Activated T-helper 17 cell treated with anti-CD3 and anti-CD28 coated beads, Interleukin-2, amount 50 U/mL, for 72 hours (primary cell): Measurements from ENCODE around the gene ITGAX. TPM values are rescaled to one million over a fixed set of nuclear protein-coding genes. Genes with fewer than 3 reads are reported as not detected.

Experiments
- ATAC-seq: fragments of 150-1000 bp; cut with Tn5 transposase; replicated peaks from 2 replicates; pipeline ENCODE4 v1.10.0; 2021; ENCODE audit warnings: mild to moderate bottlenecking, moderate library complexity
- H3K27ac Mint-ChIP-seq: one replicate; pipeline ENCODE4 v1.8.0; 2022; ENCODE audit warnings: mixed read lengths
- H3K27me3 Mint-ChIP-seq: one replicate; pipeline ENCODE4 v1.8.0; 2022; ENCODE audit warnings: mixed read lengths
- H3K36me3 Mint-ChIP-seq: one replicate; pipeline ENCODE4 v1.8.0; 2022; ENCODE audit warnings: low read depth, mild to moderate bottlenecking, mixed read lengths
- H3K4me1 Mint-ChIP-seq: one replicate; pipeline ENCODE4 v1.8.0; 2022; ENCODE audit warnings: mixed read lengths
- H3K4me3 Mint-ChIP-seq: one replicate; pipeline ENCODE4 v1.8.0; 2022; ENCODE audit warnings: mild to moderate bottlenecking, mixed read lengths
- H3K9me3 Mint-ChIP-seq: one replicate; pipeline ENCODE4 v1.8.0; 2022; ENCODE audit warnings: mixed read lengths
- total RNA-seq, 2 donors: library from RNA; stranded (reverse); gene quantifications; one replicate each; pipeline ENCODE4 v1.2.3, GENCODE V29; 2022

Gene ITGAX
- total RNA-seq, 2 donors from 2014 or later: 25.5 to 50.4 TPM

DNA sequence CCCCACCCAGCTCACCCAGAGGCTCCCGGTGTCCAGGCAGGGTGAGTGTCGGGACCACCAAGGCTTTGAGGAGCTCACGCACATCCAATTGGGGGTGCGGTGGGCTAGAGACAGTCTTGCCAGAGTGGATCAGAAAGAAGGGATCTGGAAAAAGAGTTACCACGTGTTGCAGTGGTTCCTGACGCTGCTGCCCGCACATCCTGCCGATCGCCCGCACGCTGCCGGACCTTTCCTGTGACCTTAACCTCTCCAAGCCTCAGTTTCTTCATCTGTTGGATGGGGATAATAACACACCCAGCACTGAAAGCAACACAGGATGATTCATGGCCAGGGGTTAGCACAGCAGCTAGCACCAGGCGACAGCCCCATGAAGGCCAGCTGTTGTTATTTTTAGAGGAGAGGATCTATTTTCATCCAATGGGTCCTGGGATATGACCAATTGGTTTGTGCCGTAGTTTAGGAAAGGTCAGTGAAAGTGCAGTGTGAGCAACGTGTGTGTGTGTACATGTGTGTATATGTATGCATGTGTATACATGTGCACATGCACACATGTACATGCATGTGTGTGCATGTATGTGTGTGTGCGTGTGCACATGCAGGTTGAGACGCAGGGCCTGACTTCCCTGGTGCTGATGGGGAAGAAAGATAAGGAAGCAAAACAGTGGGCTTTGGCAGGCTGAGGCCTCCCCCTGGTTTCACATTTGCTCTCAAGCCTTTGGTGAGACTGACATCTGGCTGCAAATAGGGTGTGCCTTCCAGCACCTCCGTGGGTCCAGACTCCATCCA, 2.5 kb downstream of the ITGAX start:
- no peak for ATAC-seq
- Mint-ChIP-seq H3K27me3 (no peaks in the 10 kb centered on the region), H3K9me3 (no peaks in the 10 kb centered on the region), H3K4me3 (no peak overlapping the region), H3K27ac (peak overlapping the region; percentile 28), H3K36me3 (no peaks in the 10 kb centered on the region), H3K4me1 (peaks cover 27% of the 10 kb centered on the region)

DNA sequence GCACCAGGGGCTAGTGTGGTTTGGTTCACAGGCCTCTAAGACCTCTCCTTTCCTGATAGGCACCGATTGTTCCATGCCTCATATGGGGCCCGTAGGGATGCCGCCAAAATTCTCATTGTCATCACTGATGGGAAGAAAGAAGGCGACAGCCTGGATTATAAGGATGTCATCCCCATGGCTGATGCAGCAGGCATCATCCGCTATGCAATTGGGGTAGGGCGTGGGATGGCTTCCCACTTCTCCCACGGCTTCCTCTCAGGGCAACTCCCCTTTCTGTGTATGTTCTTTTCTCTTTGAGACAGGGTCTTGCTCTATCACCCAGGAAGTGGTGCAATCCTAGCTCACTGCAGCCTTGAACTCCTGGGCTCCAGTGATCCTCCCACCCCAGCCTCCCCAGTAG, 5.3 kb downstream of the ITGAX start:
- H3K27me3 Mint-ChIP-seq: no peaks in the 10 kb centered on the region
- no peaks in the 10 kb centered on the region for H3K36me3 Mint-ChIP-seq
- no peak overlapping the region for H3K27ac Mint-ChIP-seq
- H3K9me3 Mint-ChIP-seq: no peaks in the 10 kb centered on the region
- no peak for ATAC-seq
- H3K4me1 Mint-ChIP-seq: peaks cover 14% of the 10 kb centered on the region
- H3K4me3 Mint-ChIP-seq: no peak overlapping the region

DNA sequence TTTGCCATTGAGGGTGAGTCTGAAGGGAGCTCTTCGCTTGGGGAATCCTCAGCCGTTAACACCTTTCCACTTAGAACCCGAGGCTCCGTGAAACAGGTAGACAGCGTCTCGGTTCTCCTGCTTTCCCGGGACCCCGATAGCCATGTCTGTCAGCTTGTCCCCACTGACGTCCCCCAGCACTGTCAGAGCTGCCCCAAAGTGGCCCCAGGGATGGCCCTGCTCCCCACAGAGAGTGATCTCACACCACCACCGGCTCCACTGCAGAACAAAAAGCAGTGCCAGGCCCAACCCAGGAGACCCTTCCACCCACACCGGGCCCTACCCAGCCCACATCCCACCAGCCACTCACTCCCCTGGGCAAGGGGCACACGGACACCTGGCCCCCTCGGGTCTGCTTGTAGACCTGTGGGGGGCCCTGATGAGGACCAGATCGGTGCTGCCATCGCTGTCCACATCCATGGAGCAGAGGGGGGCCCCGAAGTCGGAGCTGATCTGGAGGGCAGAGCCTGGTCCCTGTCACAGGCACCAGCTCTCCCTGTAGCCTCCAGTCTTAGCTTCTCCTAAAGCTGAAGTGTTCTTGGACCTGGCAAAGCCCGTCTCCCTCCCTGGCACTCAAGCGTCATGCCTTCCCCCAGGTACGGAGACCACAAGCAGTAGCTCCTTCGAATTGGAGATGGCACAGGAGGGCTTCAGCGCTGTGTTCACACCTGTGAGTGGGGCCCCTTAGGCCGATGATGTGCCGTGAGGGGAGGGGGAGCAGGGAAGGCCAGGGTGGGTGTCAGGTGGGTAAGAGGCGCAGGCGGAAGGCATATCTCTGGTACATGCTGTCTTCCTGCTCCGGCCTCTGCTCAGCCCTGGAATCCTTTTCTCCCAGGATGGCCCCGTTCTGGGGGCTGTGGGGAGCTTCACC, 6.5 kb downstream of the ITGAX start:
- no peak overlapping the region for H3K4me3 Mint-ChIP-seq
- H3K4me1 Mint-ChIP-seq: peaks cover 12% of the 10 kb centered on the region
- no peaks in the 10 kb centered on the region for H3K27me3 Mint-ChIP-seq
- ATAC-seq: no peak
- H3K27ac Mint-ChIP-seq: no peak overlapping the region
- H3K36me3 Mint-ChIP-seq: no peaks in the 10 kb centered on the region
- H3K9me3 Mint-ChIP-seq: no peaks in the 10 kb centered on the region

DNA sequence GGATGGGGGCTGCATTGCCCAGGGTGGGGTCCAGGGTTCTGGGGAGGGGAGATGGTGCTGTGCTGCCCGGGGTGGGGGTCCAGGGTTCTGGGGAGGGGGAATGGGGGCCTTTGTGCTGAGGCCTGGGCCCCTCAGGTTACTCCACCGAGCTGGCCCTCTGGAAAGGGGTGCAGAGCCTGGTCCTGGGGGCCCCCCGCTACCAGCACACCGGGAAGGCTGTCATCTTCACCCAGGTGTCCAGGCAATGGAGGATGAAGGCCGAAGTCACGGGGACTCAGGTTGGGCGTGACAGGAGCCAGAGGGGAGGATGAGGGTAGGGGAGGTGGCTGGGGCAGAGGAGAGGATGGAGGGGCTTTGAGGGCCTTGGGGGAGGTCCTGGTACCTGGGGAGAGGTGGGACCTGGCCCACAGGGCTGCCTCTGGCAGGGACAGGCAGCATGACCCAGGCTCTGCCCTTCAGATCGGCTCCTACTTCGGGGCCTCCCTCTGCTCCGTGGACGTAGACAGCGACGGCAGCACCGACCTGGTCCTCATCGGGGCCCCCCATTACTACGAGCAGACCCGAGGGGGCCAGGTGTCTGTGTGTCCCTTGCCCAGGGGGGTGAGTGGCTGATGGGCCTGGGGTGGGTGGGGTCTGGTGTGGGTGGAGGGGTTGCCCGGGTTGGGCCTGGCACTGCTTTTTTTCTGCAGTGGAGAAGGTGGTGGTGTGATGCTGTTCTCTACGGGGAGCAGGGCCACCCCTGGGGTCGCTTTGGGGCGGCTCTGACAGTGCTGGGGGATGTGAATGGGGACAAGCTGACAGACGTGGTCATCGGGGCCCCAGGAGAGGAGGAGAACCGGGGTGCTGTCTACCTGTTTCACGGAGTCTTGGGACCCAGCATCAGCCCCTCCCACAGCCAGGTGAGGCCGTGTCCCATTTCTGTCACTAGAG, 7.8 kb downstream of the ITGAX start:
- H3K4me1 Mint-ChIP-seq: peaks cover 13% of the 10 kb centered on the region

DNA sequence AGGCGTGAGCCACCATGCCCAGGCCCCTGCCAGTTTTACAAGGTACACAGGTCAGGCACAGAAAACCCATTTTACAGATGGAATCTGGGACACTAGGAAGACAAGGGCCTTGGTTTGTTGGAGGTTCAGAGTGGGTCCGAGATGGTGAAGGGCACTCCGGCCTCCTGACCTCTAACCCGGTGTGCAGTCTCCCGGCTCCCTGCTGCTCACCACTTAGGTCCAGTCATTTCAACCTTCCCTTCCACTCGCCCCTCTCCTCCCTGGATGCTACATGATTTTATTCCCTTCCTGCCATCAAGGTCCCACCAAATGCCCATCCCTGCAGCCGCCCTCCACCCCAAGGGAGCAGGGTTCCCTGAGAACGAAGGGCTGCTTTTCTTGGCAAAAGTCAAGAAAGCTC, 8.7 kb downstream of the ITGAX start:
- no peak for ATAC-seq
- no peak overlapping the region for H3K27ac Mint-ChIP-seq
- no peaks in the 10 kb centered on the region for H3K9me3 Mint-ChIP-seq
- no peaks in the 10 kb centered on the region for H3K27me3 Mint-ChIP-seq
- peaks cover 10% of the 10 kb centered on the region for H3K4me1 Mint-ChIP-seq
- no peaks in the 10 kb centered on the region for H3K36me3 Mint-ChIP-seq
- no peak overlapping the region for H3K4me3 Mint-ChIP-seq

More for the DNA sequence above, 7.8 kb downstream of the ITGAX start:
- H3K9me3 Mint-ChIP-seq: no peaks in the 10 kb centered on the region
- H3K36me3 Mint-ChIP-seq: no peaks in the 10 kb centered on the region
- no peak for ATAC-seq
- H3K27me3 Mint-ChIP-seq: no peaks in the 10 kb centered on the region
- no peak overlapping the region for H3K27ac Mint-ChIP-seq
- H3K4me3 Mint-ChIP-seq: no peak overlapping the region

DNA sequence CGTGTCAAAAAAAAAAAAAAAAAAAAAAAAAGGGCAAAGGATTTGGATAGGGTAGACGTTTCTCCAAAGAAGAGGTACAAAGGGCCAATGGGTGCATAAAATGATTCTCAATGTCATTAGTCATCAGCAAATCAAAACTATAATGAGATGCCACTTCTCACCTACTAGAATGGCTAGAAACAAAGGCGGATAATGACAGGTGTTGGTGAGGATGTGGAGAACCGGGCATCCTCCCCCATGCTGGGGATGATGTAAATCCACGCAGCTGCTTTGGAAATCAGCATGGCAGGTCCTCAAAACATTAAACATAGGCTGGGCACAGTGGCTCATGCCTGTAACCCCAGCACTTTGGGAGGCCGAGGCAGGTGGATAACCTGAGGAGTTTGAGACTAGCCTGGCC, 9.4 kb downstream of the ITGAX start:
- H3K9me3 Mint-ChIP-seq: no peaks in the 10 kb centered on the region
- H3K27me3 Mint-ChIP-seq: no peaks in the 10 kb centered on the region
- no peak overlapping the region for H3K4me3 Mint-ChIP-seq
- peaks cover 10% of the 10 kb centered on the region for H3K4me1 Mint-ChIP-seq
- no peak for ATAC-seq
- no peak overlapping the region for H3K27ac Mint-ChIP-seq
- H3K36me3 Mint-ChIP-seq: no peaks in the 10 kb centered on the region

DNA sequence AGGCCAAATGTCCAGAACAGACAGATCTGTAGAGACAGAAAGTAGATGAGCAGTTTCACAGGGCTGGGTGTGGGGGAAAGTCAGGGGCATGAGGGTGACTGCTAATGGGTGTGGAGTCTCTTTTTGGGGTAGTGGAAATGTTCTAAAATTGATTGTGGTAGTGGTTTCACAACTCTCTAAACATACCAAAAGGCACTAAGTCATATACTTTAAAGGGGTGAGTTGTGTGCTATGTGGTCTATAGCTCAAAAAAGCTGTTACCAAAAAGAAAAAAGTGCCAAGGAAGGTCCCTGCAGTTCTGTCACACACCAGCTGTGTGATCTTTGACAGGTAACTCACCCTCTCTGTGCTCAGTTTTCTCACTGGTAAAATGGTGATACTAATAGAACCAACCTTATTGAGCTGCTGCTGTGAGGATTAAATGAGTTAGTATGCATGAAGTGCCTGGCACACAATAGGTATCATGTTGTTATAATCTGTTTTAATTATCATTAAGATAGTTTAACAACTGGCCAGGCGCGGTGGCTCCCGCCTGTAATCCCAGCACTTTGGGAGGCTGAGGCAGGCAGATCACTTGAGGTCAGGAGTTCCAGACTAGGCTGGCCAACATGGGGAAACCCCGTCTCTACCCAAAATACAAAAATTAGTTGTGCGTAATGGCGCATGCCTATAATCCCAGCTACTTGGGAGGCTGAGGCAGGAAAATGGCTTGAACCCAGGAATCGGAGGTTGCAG, 10.3 kb downstream of the ITGAX start:
- no peak overlapping the region for H3K4me3 Mint-ChIP-seq
- H3K9me3 Mint-ChIP-seq: no peaks in the 10 kb centered on the region
- H3K27me3 Mint-ChIP-seq: no peaks in the 10 kb centered on the region
- H3K4me1 Mint-ChIP-seq: peaks cover 10% of the 10 kb centered on the region
- ATAC-seq: peak; percentile 66
- H3K36me3 Mint-ChIP-seq: no peaks in the 10 kb centered on the region
- no peak overlapping the region for H3K27ac Mint-ChIP-seq

DNA sequence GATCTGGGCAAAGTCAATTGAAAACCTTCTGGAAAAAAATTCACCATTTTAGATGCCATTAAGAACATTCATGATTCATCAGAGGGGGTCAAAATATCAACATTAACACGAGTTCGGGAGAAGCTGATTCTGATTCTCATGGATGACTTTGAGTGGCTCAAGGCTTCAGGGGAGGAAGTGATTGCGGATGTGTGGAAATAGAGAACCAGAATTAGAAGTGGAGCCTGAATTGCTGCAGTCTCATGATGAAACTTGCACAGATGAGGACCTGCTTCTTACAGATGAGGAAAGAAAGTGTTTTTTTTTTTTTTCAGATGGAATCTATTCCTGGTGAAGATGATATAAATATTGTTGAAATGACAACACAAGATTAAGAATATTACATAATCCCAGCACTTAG, 12.9 kb downstream of the ITGAX start:
- Mint-ChIP-seq H3K9me3 (no peaks in the 10 kb centered on the region), H3K27me3 (peaks cover 3% of the 10 kb centered on the region), H3K27ac (no peak overlapping the region), H3K4me3 (no peak overlapping the region), H3K4me1 (peaks cover 10% of the 10 kb centered on the region), H3K36me3 (no peaks in the 10 kb centered on the region)
- no peak for ATAC-seq

DNA sequence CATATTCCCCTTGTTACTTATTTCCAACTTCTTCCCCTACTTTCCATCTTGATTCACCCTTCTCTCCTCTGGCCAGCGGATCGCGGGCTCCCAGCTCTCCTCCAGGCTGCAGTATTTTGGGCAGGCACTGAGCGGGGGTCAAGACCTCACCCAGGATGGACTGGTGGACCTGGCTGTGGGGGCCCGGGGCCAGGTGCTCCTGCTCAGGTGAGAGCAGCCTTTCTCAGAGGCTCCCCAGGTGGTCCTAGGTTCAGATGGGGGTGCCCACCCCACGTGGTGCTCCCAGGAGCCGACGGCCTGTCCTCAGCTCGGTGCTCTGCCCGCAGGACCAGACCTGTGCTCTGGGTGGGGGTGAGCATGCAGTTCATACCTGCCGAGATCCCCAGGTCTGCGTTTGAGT, 16.0 kb downstream of the ITGAX start:
- peaks cover 3% of the 10 kb centered on the region for H3K27me3 Mint-ChIP-seq

DNA sequence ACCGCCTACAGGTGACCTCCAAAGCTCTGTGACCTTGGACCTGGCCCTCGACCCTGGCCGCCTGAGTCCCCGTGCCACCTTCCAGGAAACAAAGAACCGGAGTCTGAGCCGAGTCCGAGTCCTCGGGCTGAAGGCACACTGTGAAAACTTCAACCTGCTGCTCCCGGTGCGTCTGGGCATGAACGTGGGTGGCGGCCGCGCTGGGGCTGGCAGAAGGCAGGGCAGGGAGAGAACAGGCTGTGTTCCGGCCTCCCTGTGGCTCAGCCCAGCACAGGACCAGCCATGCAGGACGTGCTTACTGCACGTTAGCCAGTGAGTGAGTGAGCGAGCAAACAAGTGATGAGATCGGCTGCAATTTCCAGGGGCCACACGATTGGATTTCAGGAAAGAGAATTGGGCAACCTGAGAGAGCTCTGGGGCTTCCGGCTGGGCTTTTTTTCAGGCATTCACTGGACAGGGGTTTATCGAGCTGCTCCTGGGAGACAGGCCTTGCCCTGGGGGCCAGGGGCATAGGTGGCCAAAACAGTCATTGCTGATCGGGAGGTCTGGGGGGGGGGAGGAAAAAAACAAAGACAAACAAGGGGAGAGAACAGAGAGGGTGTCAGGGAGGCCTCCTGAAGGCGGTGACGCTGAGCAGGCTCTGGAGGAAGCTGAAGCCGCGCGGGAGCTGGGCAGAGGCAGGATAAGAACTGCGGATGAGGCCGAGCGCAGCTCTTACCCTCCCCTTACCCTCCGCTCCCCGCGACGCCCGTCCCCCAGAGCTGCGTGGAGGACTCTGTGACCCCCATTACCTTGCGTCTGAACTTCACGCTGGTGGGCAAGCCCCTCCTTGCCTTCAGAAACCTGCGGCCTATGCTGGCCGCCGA, 16.9 kb downstream of the ITGAX start:
- ATAC-seq: no peak
- H3K9me3 Mint-ChIP-seq: no peaks in the 10 kb centered on the region
- H3K4me3 Mint-ChIP-seq: no peak overlapping the region
- peaks cover 2% of the 10 kb centered on the region for H3K4me1 Mint-ChIP-seq
- H3K27me3 Mint-ChIP-seq: peaks cover 3% of the 10 kb centered on the region
- no peak overlapping the region for H3K27ac Mint-ChIP-seq
- H3K36me3 Mint-ChIP-seq: no peaks in the 10 kb centered on the region

More for the DNA sequence above, 16.0 kb downstream of the ITGAX start:
- Mint-ChIP-seq H3K4me3 (no peak overlapping the region), H3K9me3 (no peaks in the 10 kb centered on the region), H3K4me1 (peaks cover 5% of the 10 kb centered on the region), H3K27ac (no peak overlapping the region), H3K36me3 (no peaks in the 10 kb centered on the region)
- ATAC-seq: no peak

DNA sequence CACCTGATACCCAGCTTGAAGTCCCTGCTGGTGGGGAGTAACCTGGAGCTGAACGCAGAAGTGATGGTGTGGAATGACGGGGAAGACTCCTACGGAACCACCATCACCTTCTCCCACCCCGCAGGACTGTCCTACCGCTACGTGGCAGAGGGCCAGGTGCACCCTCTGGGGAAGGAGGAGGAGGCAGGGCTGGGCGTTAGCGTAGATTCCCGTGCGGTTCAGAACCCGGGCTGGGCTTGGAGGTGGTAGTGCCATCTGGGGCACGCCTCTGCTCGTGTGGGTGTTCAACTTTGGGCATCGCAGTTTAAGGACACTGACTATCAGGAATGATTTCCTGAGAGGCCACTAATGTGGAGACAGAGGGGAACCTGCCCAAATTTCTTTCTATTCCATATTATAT, 18.3 kb downstream of the ITGAX start:
- H3K9me3 Mint-ChIP-seq: no peaks in the 10 kb centered on the region
- H3K27ac Mint-ChIP-seq: no peak overlapping the region
- no peaks in the 10 kb centered on the region for H3K36me3 Mint-ChIP-seq
- ATAC-seq: no peak
- no peak overlapping the region for H3K4me3 Mint-ChIP-seq
- no peaks in the 10 kb centered on the region for H3K4me1 Mint-ChIP-seq
- H3K27me3 Mint-ChIP-seq: peaks cover 3% of the 10 kb centered on the region

DNA sequence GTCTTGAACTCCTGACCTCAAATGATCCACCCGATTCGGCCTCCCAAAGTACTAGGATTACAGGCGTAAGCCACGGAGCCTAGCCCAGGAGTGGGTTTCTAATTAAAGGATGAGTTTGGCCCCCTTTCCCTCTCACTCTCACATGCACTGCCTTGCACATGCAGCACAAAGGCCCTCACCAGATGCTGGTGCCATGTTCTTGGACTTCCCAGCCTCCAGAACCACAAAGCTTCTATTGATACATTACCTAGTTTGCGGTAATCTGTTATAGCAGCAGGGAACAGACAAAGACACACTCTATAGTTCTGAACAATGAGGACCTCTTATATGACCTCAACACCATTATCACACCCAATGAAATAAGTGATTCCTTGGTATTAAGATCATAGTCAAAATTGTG, 20.3 kb downstream of the ITGAX start:
- Mint-ChIP-seq H3K27me3 (peaks cover 3% of the 10 kb centered on the region), H3K4me1 (no peaks in the 10 kb centered on the region), H3K27ac (no peak overlapping the region), H3K4me3 (no peak overlapping the region), H3K36me3 (no peaks in the 10 kb centered on the region), H3K9me3 (no peaks in the 10 kb centered on the region)
- ATAC-seq: no peak

DNA sequence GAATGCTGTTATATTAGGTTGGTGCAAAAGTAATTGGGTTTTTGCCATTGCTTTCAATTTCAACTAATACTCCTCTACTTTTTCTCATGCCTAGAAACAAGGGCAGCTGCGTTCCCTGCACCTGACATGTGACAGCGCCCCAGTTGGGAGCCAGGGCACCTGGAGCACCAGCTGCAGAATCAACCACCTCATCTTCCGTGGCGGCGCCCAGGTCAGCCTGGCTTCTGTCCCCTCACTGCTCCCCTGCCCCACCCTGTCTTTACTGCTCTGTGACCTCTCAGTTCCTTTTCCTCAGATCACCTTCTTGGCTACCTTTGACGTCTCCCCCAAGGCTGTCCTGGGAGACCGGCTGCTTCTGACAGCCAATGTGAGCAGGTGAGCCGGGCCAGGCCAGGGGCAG, 21.7 kb downstream of the ITGAX start:
- Mint-ChIP-seq H3K4me3 (no peak overlapping the region), H3K4me1 (no peaks in the 10 kb centered on the region), H3K36me3 (no peaks in the 10 kb centered on the region), H3K9me3 (no peaks in the 10 kb centered on the region), H3K27ac (no peak overlapping the region), H3K27me3 (no peaks in the 10 kb centered on the region)
- no peak for ATAC-seq
